Stimulated activated CD4-positive, alpha-beta T cell treated with anti-CD3 and anti-CD28 coated beads, Interleukin-1b, Interleukin-23, amount 100 ng/mL, for 4 hours (primary cell): ENCODE data around the gene KLHL29.

ENCODE experiments used
- DNase-seq, 2 donors: peaks; one replicate each; pipeline ENCODE4 v3.0.0-alpha.2; 2020; ENCODE audit warnings: low read depth in 2 of 2

KLHL29 gene

GRCh38 chr2:23449413-23449812 lies 64.4 kb downstream of the KLHL29 start:
- no peak for DNase-seq

GRCh38 chr2:23449831-23450331 lies 64.9 kb downstream of the KLHL29 start:
- DNase-seq = no peak

- no peak for DNase-seq
Observed at GRCh38 chr2:23452372-23452771, 67.4 kb downstream of the KLHL29 start.

- DNase-seq = no peak
Observed at GRCh38 chr2:23452853-23453420, 68.0 kb downstream of the KLHL29 start.

- DNase-seq = no peak
Observed at GRCh38 chr2:23453432-23453831, 68.5 kb downstream of the KLHL29 start.

GRCh38 chr2:23453836-23454460 lies 69.0 kb downstream of the KLHL29 start:
- no peak for DNase-seq

- DNase-seq = no peak
Observed at GRCh38 chr2:23454501-23455120, 69.6 kb downstream of the KLHL29 start.

- DNase-seq = no peak
Observed at GRCh38 chr2:23456396-23456795, 71.4 kb downstream of the KLHL29 start.

- no peak for DNase-seq
Observed at GRCh38 chr2:23456881-23457760, 72.1 kb downstream of the KLHL29 start.

- DNase-seq = no peak
Observed at GRCh38 chr2:23457990-23458682, 73.2 kb downstream of the KLHL29 start.

GRCh38 chr2:23459032-23459431 lies 74.1 kb downstream of the KLHL29 start:
- DNase-seq = no peak

GRCh38 chr2:23460228-23460627 lies 75.2 kb downstream of the KLHL29 start:
- no peak for DNase-seq

- DNase-seq = no peak
Observed at GRCh38 chr2:23460993-23461392, 76.0 kb downstream of the KLHL29 start.

- no peak for DNase-seq
Observed at GRCh38 chr2:23464156-23464555, 79.2 kb downstream of the KLHL29 start.

GRCh38 chr2:23464905-23465537 lies 80.0 kb downstream of the KLHL29 start:
- no peak for DNase-seq

- no peak for DNase-seq
Observed at GRCh38 chr2:23465936-23466335, 81.0 kb downstream of the KLHL29 start.

- no peak for DNase-seq
Observed at GRCh38 chr2:23467618-23468017, 82.6 kb downstream of the KLHL29 start.

GRCh38 chr2:23468474-23469141 lies 83.6 kb downstream of the KLHL29 start:
- DNase-seq = no peak

- no peak for DNase-seq
Observed at GRCh38 chr2:23469142-23469540, 84.2 kb downstream of the KLHL29 start.

GRCh38 chr2:23475036-23475435 lies 90.1 kb downstream of the KLHL29 start:
- no peak for DNase-seq

GRCh38 chr2:23475473-23475872 lies 90.5 kb downstream of the KLHL29 start:
- DNase-seq = no peak
